K562 (cell line): ENCODE results near the gene OR2AG1. TPM values are rescaled to one million over a fixed set of nuclear protein-coding genes. Genes with fewer than 3 reads are reported as not detected.

Source experiments
- ATAC-seq: fragments of 200-7000 bp; cut with Tn5 transposase; 3 replicates; pipeline ENCODE4 v1.9.1; 2020; ENCODE audit warnings: moderate library complexity
- Bru-seq: library from RNA; stranded (reverse); fragments of 400-500 nt; gene quantifications from one replicate; lab custom pipeline; 2021; lab: Mats Ljungman, UMichigan
- BruChase-seq, 2 experiments: library from RNA; stranded (reverse); fragments of 400-500 nt; gene quantifications; one replicate each; lab custom pipeline; 2021; lab: Mats Ljungman, UMichigan
- BruUV-seq: library from RNA; stranded (reverse); fragments of 400-500 nt; replicated peaks from 2 replicates; lab custom pipeline; 2021; lab: Mats Ljungman, UMichigan
- CTCF ChIA-PET: fragments of 300-600 bp; formaldehyde crosslinking; extraction: SDS; loops from one replicate; lab custom pipeline; 2021; ENCODE audit warnings: low intra/inter-chr PET ratio; lab: Yijun Ruan, JAX
- POLR2A ChIA-PET: fragments of 300-600, 350-650 bp; sonication (Branson Sonifier 250); formaldehyde crosslinking; extraction: SDS; loops from one replicate; lab custom pipeline; 2021; ENCODE audit warnings: antibody characterized with exemption, inconsistent platforms; lab: Yijun Ruan, JAX
- DNase-seq, 4 experiments: peaks; one replicate each; pipeline versions ENCODE4 v3.0.0 to v3.0.0-alpha.2; 2011 to 2018; ENCODE audit warnings: low spot score in 3 of 4, mixed read lengths in 3 of 4; ENCODE audit errors: extremely low read depth in 1 of 4
- FAIRE-seq: peaks from 2 replicates; lab custom pipeline; 2011; peaks lifted over from hg19 to GRCh38; lab: Jason Lieb, UNC
- H2AFZ ChIP-seq: 2 replicates; pipeline ENCODE4 v1.6.0; 2011; ENCODE audit warnings: low read depth, low read length, control low read depth, inconsistent platforms
- H3K27ac ChIP-seq: fragments of 200-600 bp; 3 replicates; pipeline ENCODE4 v1.8.0; 2011; ENCODE audit warnings: low read depth, mild to moderate bottlenecking, control low read depth, inconsistent platforms, low read length, moderate library complexity, mixed read lengths; ENCODE audit errors: extremely low read depth
- H3K27me3 ChIP-seq, 2 experiments: fragments of 300-600 bp in 1 of 2; 2 replicates in 1 of 2; 3 replicates in 1 of 2; pipeline versions ENCODE4 v1.6.0 to v1.8.0; 2011; ENCODE audit warnings: inconsistent platforms in 2 of 2, low read length in 2 of 2, mild to moderate bottlenecking in 1 of 2, mixed read lengths in 1 of 2, moderate library complexity in 1 of 2; ENCODE audit not compliant: control insufficient read depth in 2 of 2, insufficient read depth in 2 of 2
- H3K36me3 ChIP-seq: fragments of 300-600 bp; 3 replicates; pipeline ENCODE4 v1.8.0; 2011; ENCODE audit warnings: mild to moderate bottlenecking, low read length, inconsistent platforms; ENCODE audit not compliant: control insufficient read depth, insufficient read depth
- H3K4me1 ChIP-seq, 2 experiments: fragments of 200-600 bp in 1 of 2; replicated peaks in 1 of 2; 2 replicates in 1 of 2; 3 replicates in 1 of 2; pipeline versions ENCODE4 v1.5.1 to v1.8.0; 2011; ENCODE audit warnings: inconsistent platforms in 2 of 2, low read length in 2 of 2, mild to moderate bottlenecking in 1 of 2, mixed read lengths in 1 of 2, moderate library complexity in 1 of 2; ENCODE audit not compliant: control insufficient read depth in 2 of 2, insufficient read depth in 2 of 2
- H3K4me2 ChIP-seq: 2 replicates; pipeline ENCODE4 v1.6.1; 2011; ENCODE audit warnings: low read length, control low read depth, inconsistent platforms, mixed read lengths; ENCODE audit not compliant: insufficient read depth
- H3K4me3 ChIP-seq: fragments of 200-600 bp; sonication (generic), shearing (Covaris generic); 2 replicates; pipeline ENCODE4 v1.5.1; 2016; ENCODE audit warnings: control low read depth, inconsistent platforms
- H3K79me2 ChIP-seq: fragments of 200-600 bp; 3 replicates; pipeline ENCODE4 v1.8.0; 2011; ENCODE audit warnings: low read length, inconsistent platforms; ENCODE audit not compliant: control insufficient read depth, insufficient read depth
- H3K9ac ChIP-seq, 2 experiments: 2 replicates each; pipeline versions ENCODE4 v1.6.0 to v1.6.1; 2011; ENCODE audit warnings: low read depth in 2 of 2, low read length in 2 of 2, control low read depth in 1 of 2, inconsistent platforms in 1 of 2, mild to moderate bottlenecking in 1 of 2, mixed read lengths in 1 of 2; ENCODE audit not compliant: insufficient read depth in 1 of 2
- H3K9me1 ChIP-seq: one replicate; pipeline ENCODE4 v1.6.0; 2011; ENCODE audit warnings: inconsistent platforms, mild to moderate bottlenecking, low read length, moderate library complexity; ENCODE audit not compliant: control insufficient read depth, insufficient read depth
- H3K9me3 ChIP-seq: replicated peaks from 2 replicates; pipeline ENCODE4 v1.5.1; 2011; ENCODE audit warnings: low read depth, low read length, inconsistent platforms; ENCODE audit not compliant: control insufficient read depth, insufficient read depth
- H4K20me1 ChIP-seq: replicated peaks from 2 replicates; pipeline ENCODE4 v1.6.1; 2011; ENCODE audit warnings: low read length, inconsistent platforms, mixed read lengths; ENCODE audit not compliant: control insufficient read depth, insufficient read depth
- PURB ChIP-seq: sonication (generic); formaldehyde crosslinking; IDR thresholded peaks from 2 replicates; pipeline ENCODE4 v1.9.0; 2021; ENCODE audit warnings: low read depth, mild to moderate bottlenecking, missing genetic modification reagents
- SAFB2 ChIP-seq: fragments of 200-400 bp; formaldehyde crosslinking; IDR thresholded peaks from 2 replicates; pipeline ENCODE4 v1.6.1; 2018; ENCODE audit warnings: borderline replicate concordance, low read length, low read depth, moderate library complexity; ENCODE audit not compliant: severe bottlenecking
- TCFL5 ChIP-seq: fragments of 250-450 bp; sonication (Bioruptor Pico); conservative IDR thresholded peaks from 2 replicates; pipeline ENCODE4 v1.6.1; 2021; ENCODE audit warnings: mild to moderate bottlenecking, moderate library complexity, matching md5 sums
- ZFP1 ChIP-seq: fragments of 450-650 bp; formaldehyde crosslinking; IDR thresholded peaks from 2 replicates; pipeline ENCODE4 v1.4.0; 2020; ENCODE audit warnings: mild to moderate bottlenecking, mixed read lengths
- ZNF274 ChIP-seq: IDR thresholded peaks from 2 replicates; pipeline ENCODE4 v1.6.1; 2011; ENCODE audit warnings: low read depth, mild to moderate bottlenecking, low read length, moderate library complexity, borderline replicate concordance
- WGBS: fragments of 100-300 bp; shearing (Covaris generic); methylation state at CpG from one replicate; pipeline ENCODE4 v1.1.6; 2016; ENCODE audit warnings: low coverage, mixed read lengths; ENCODE audit not compliant: insufficient coverage; ENCODE audit errors: missing lambda C conversion rate; 5-methylcytosine and 5-hydroxymethylcytosine counted together
- in situ Hi-C: fragments of 300-500 bp; cut with MboI; formaldehyde crosslinking; loops from 4 replicates; pipeline ENCODE4 v1.15.0; 2018; ENCODE audit warnings: inconsistent platforms, mixed read lengths
- intact Hi-C: fragments of 100-400 bp; cut with micrococcal nuclease; formaldehyde crosslinking; loops from 2 replicates; pipeline ENCODE4 v1.14.2; 2022
- long read RNA-seq, 3 experiments: library from polyadenylated mRNA in 2 of 3; library from RNA in 1 of 3; unstranded in 2 of 3; stranded (forward) in 1 of 3; transcript quantifications; one replicate each; pipeline ENCODE4 v2.0.0, GENCODE V29; 2019 to 2022
- polyA minus RNA-seq, 3 experiments: library from RNA; depleted of rRNA, polyadenylated mRNA; stranded (reverse); fragments of >200 nt; gene quantifications; 2 replicates each; pipeline ENCODE4 v1.2.3, GENCODE V29; 2011
- polyA plus RNA-seq, 8 experiments: library from polyadenylated mRNA; depleted of rRNA in 4 of 8; stranded (reverse) in 5 of 8; unstranded in 3 of 8; fragments of >200 nt; fragmentation: Nextera tagmentation in 2 of 8; fragmentation: Illumina TruSeq in 1 of 8; extraction: Ambion mirVana in 2 of 8; extraction: Trizol in 1 of 8; gene quantifications; 2 replicates each; pipeline versions ENCODE4 v1.2.1 to v1.2.3, GENCODE V29; 2011 to 2014; ENCODE audit warnings: inconsistent platforms in 1 of 8, missing spikeins in 1 of 8
- total RNA-seq, 7 experiments: library from RNA; depleted of rRNA in 6 of 7; stranded (reverse); fragments of >200 nt in 6 of 7; fragmentation: Illumina TruSeq in 2 of 7; extraction: Trizol in 2 of 7; gene quantifications; 2 replicates each; pipeline versions ENCODE4 v1.2.1 to v1.2.3, GENCODE V29; 2011 to 2021; ENCODE audit warnings: low replicate concordance in 1 of 7

The OR2AG1 gene, protein sequence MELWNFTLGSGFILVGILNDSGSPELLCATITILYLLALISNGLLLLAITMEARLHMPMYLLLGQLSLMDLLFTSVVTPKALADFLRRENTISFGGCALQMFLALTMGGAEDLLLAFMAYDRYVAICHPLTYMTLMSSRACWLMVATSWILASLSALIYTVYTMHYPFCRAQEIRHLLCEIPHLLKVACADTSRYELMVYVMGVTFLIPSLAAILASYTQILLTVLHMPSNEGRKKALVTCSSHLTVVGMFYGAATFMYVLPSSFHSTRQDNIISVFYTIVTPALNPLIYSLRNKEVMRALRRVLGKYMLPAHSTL
- total RNA-seq (2011; cell fraction: chromatin; rRNA removed; ENCODE audit: low replicate concordance): 0.16 and 0.19 TPM in 2 replicates
- under 0.01 TPM in 1 of 2 replicates, not detected in the other for total RNA-seq (2011; cell fraction: nucleolus; rRNA removed)
- 0.07 TPM in 1 of 2 replicates, not detected in the other for total RNA-seq (2011; cell fraction: nucleoplasm; rRNA removed)
- total RNA-seq (2014; rRNA removed) (not detected in 2 replicates), total RNA-seq (2014; rRNA removed; fragmentation: Illumina TruSeq; extraction: Trizol) (0.03 TPM in 1 of 2 replicates, not detected in the other), total RNA-seq (2015; rRNA removed; fragmentation: Illumina TruSeq; extraction: Trizol) (not detected in 2 replicates), total RNA-seq (2021) (not detected in 2 replicates), polyA plus RNA-seq (2011; rRNA removed) (0.03 and 0.06 TPM in 2 replicates), polyA plus RNA-seq (2014; fragmentation: Illumina TruSeq; extraction: Trizol) (not detected in 2 replicates), polyA plus RNA-seq (2014; fragmentation: Nextera tagmentation; extraction: Ambion mirVana) (under 1 TPM; 0.08 to 0.11 TPM), polyA plus RNA-seq (2014; rRNA removed) (0.05 TPM in 1 of 2 replicates, not detected in the other), polyA minus RNA-seq (2011; rRNA and poly(A)+ RNA removed) (0.28 TPM in 1 of 2 replicates, not detected in the other), Bru-seq, nascent RNA (not detected), BruChase-seq, experiment 1, labeled RNA remaining after a 2-hour chase (percentile 24 among the genes with signal in this experiment), BruChase-seq, experiment 2, labeled RNA remaining after a 6-hour chase (percentile 14 among the genes with signal in this experiment)
- 0.10 and 0.21 TPM in 2 replicates for polyA plus RNA-seq (2011; cell fraction: cytosol; rRNA removed)
- polyA plus RNA-seq (2011; cell fraction: nucleus; rRNA removed): 0.01 and 0.23 TPM in 2 replicates
- 0.05 and 0.11 TPM in 2 replicates for polyA plus RNA-seq (2012)
- polyA minus RNA-seq (2011; cell fraction: cytosol; rRNA and poly(A)+ RNA removed): not detected in 2 replicates
- 0.13 TPM in 1 of 2 replicates, not detected in the other for polyA minus RNA-seq (2011; cell fraction: nucleus; rRNA and poly(A)+ RNA removed)
- long read RNA-seq, experiment 1: 0 reads
- long read RNA-seq, experiment 2: 0 reads
- long read RNA-seq, experiment 3: 0 reads

DNA sequence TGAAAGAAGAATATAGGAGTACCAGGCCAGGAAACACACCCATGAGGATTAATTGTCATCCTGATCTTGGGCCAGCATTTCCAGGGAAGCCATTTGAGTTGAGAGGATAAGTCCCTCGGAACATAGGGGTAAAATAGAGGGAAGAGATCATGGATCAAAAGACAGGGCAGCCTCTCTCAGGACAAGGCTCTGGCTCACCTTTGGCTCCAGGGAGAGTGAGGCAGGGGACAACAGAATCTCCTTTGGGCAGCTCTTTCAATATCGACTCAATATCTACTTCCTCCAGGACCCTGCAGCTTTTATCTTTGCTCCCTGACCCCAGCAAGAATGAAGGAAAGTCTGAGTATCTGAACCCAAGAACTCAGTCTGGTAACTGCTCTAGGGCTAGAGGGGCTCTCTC is at the start of gene OR2AG1:
Gene OR2AG1 (plus strand): TSS at position 301 of the 400 bp plus-strand sequence. CDS start 2,018 bp downstream, outside the sequence.
- Histone ChIP-seq H3K4me3 (no peak within 1 kb of the TSS), H3K9me3 (no peaks in the 10 kb centered on the region), H3K27me3 (no peaks in the 10 kb centered on the region), H3K4me1 (no peaks in the 10 kb centered on the region), H3K9me1 (no peaks in the 10 kb centered on the region), H3K27ac (no peak within 1 kb of the TSS), H3K4me2 (no peak within 1 kb of the TSS), H3K36me3 (no peaks in the 10 kb centered on the region), H4K20me1 (no peaks in the 10 kb centered on the region), H3K79me2 (no peaks in the 10 kb centered on the region), H3K9ac (no peak within 1 kb of the TSS), H2AFZ (no peak within 1 kb of the TSS)
- no TSS peak for BruUV-seq
- CTCF ChIA-PET: no interaction called here
- ATAC-seq: no peak
- FAIRE-seq: no peak
- in situ Hi-C loops: no loop called here
- no peak for DNase-seq
- TF ChIP-seq SAFB2: no peak
- TF ChIP-seq ZFP1 (CRISPR knock-in tag): no peak
- no peak for TF ChIP-seq ZNF274
- no peak for TF ChIP-seq TCFL5 (CRISPR knock-in tag)
- no peak for TF ChIP-seq PURB (CRISPR knock-in tag)
- WGBS: 0% methylated on average over 2 of the region's 2 CpGs
- POLR2A ChIA-PET: interaction anchor here (0.6 to 1.8 kb wide), 2 partner anchors 9 to 793 kb away, joined by 3 to 4 read pairs; no protein-coding TSS in a partner anchor
- intact Hi-C loops: no loop called here
